ENCODE measurements around the gene KRT1.

GRCh38 chr12:52646613-52647012, 33.6 kb downstream of the KRT1 start:
- no peak for TF ChIP-seq POLR2A (IDR thresholded peaks at IDR 0.05; ENCODE audit: low read depth, low read length)
- TF ChIP-seq POLR2AphosphoS5 (IDR thresholded peaks at IDR 0.05; ENCODE audit: low read depth, low read length), result no peak
